Left forelimb (tissue), 1 donor: Measurements from ENCODE around the gene PTPRD.

ENCODE experiments used
- DNase-seq: peaks from one replicate; pipeline ENCODE4 v3.0.0-alpha.2; 2018; ENCODE audit warnings: low spot score

The PTPRD gene

DNA sequence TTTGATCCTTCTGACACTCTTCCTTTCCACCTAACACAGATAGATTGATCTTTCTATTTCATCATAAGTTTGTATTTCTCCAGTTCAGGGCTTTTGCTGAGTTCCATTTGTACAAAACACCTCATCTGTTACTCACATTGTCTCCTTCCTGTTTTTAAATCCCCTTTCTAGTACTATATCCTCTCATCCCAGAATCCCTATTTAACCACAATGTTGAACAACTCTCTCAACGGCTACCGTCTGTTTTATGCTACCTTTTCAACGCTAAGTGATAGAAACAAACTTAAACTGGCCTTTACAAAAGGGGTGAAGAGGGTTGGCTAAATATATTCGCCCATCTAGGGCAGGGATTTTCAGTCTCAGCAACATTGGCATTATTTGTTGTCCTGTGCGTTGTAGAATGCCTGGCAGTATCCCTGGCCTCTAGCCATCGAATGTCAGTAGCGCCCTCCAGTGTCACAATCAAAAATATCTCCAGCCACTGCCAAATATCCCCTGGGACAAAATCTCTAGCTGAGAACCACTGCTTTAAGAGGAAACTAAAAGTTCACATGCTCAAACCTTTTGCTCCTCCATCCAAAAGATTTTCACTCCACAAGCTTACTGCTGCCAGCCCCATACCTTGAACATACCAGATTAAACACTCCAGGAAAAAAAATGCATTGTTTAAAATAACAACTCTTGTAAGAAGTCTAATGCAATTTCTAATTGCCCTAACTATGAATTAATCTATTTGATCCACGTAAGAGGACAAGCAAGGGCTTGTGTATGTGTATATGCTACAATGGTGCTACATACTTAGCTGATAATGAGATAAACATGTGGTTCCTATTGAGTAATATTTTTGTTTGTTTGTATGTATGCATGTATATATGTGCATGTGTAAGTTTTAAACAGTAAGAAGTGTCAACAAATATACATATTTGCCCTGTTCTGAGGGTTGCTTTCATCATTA lies 344.0 kb downstream of the PTPRD start:
- DNase-seq = no peak

DNA sequence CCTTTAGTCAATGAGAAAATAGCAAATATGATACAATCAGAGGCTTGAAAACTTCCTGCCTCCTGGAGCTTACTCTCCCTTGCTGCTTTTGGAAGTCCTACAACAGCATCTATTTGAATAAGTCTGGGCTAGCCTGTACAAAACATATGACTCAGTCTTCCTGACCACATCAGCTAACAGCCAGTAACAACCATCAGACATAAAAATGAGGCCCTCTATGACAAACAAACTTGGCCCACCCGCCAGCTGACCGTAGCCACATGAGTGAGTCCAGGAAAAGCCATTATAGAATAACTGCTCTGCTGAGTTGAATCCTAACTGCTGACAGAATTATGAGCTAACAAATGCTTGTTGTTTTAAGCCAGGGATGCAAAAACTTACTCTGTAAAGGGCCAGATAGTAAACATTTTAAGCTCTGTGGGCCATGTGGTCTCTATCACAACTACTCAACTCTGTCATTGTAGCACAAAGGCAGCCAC lies 347.6 kb downstream of the PTPRD start:
- peak; percentile 66 for DNase-seq

DNA sequence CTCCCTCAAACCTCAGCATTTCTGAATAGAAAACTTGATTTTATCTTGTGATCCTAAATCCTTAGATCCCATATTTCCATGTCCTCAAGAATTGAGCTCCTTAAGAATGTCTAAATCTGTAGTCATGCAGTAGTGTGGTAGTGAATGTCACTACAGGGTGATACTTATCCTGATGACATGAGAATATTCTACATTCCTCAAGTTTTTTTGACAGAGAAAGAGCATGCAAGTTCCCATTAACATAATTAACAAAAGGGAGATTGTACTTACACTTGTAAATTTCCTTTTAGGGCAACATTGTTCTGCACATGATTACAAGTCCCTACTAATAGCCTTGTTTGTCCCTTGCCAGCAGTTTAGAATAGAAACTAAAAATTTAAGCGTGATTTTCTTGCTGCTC lies 352.3 kb downstream of the PTPRD start:
- no peak for DNase-seq

DNA sequence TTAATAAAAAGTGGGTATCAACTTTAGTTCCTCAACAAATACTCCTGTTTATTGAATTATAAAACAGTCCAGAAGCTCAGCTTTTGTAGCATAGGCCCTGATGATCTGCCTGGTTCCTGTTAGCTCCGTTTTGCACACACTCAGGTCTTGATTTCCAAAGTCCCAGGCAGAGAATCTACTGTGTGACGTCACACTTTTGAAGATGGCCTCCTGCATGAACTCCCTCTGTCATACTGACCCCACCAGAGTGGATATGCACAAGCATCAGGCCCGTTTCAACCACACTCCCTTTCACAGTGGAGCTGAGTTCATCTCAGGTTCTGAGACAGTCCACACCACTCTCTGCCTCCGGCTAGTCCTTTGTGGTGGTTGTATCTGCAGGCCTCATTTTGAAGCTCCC lies 353.1 kb downstream of the PTPRD start:
- no peak for DNase-seq

DNA sequence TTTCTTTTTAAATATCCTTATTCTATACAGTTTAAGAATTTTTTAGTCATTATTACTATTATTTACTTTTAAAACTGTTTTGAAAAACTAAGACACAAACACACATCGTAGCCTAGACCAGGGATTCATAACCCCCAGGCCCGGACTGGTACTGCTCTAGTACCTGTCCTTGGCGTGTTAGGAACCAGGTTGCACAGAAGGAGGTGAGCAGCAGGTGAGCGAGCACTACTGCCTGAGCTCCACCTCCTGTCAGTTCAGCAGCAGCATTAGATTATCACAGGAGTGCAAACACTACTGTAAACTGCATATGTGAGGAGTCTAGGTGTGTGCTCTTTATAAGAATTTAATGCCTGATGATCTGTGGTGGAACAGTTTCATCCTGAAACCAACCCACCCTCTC lies 357.0 kb downstream of the PTPRD start:
- no peak for DNase-seq

DNA sequence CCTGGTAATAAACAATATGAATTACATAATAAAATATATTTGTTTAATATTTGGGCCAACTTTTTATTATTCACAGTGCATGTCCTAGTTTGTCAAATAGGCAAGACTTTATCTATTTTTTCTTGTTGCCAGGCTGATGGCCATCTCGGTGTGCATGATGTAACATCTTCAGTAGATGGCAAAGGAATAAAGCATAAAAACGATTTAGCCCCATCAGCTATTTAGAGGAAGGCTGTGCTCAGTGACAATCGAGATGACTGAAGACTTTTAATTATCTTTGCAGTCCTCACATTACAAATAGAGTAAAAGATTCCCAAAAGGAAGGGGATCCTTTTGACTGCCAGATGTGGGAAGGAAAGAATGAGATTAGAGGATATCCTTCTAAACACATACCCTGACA lies 358.5 kb downstream of the PTPRD start:
- no peak for DNase-seq

DNA sequence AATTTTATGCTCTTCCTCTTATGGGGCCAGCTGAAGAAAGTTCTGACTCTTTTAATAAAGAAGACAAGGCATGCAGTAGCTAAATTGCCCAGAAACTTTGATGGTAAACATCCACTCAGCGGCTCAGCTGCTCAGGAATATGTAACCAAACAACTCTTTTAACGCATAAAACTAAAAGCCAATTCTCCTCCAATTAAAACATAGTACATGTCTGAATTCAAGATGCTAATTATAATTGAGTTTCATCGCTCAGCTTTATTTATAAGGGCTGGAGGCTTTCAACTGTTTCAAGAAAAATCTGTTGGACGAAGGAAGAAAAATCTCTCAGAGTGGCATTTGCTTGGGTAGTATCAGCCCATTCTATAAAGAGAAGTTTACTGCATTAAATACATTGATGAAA lies 359.5 kb downstream of the PTPRD start:
- no peak for DNase-seq

DNA sequence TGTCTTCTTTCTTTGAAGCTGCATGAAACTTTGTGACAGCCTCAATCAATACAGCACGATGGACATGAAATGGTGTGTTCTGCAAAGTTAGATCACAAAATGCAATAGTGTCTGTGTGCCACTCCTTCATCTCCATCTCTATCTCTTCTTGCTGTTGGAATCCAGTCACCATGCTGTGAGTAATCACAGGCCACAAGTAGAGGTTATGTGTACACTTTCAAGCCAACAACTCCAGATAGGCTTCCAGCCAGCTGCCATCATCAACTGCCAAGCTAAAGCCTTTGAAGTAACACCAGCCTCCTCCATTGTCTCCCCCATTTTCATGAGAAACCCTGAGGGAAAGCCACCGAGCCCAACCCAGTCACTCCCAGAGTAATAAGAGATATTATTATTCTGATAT lies 360.6 kb downstream of the PTPRD start:
- no peak for DNase-seq

DNA sequence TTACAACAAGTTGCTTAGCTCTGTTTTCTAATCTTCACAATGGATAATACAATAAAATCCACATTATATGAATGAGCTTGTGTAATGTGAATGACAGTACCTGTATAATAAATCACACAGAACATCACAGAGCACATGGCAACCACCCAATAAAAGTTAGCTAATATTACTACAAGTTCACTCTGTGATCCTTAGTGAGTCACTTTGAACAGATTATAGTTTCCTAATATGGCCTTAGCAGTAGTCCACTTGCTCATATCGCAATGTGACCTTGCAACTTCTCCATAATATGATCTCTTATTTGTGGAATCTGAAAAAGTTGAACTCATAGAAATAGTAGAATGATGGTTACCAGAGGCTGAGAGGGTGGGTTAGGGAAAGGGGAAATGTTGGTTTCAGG lies 361.3 kb downstream of the PTPRD start:
- no peak for DNase-seq

DNA sequence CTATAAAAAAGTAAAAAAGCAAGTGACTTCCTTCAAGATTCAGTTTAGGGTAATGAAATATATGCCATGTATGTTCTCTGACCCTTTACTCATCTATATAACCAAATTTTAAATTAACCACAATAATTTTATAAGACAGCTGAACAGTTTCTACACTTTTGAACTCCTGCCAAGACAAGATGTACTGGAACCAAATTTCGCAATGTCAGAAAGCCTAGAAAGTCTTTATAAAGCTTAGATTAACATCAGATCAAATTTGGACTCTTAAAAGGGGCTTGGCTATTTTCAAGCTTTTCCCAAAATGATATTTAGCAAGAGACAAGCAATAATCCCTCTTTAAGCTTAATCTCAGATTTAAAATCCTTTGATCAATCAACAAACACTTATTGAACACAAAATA lies 362.6 kb downstream of the PTPRD start:
- DNase-seq = no peak

DNA sequence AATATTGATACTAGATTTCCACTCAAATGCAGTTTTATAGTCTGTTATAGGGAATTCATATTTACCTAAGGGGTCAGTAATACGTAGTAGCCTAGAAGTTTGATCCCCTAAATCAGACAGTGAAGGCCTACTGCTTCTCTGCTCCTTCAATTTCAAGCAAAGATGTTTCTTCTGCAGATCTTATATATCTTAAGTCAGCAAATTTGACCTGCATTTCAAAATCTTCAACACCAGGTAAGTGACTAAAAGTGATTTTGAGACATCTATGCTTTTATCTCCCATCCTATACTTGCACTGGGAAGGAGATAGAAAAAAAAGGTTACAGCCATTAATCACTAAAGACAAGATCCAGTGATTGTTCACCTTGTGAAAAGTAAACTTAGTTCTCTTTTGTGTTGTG lies 363.9 kb downstream of the PTPRD start:
- DNase-seq = no peak

DNA sequence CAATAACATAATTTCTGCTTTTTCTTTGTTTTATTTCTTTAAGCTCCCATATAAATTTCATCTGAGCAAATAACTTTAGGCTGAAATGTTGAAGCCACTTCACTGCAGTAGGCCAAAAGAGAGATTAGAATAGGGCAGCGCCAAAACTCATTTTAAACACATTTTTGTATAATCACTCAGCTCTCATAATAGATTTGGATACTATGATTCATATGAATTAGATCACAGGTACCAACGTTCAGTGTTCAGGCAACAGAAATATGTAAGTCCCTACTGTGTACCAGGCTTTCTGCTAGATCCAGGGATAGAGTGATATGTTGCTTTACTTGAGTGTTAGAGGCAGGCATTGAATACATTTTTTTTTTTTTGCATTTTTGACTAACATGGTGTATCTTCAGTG lies 370.5 kb downstream of the PTPRD start:
- DNase-seq = no peak

DNA sequence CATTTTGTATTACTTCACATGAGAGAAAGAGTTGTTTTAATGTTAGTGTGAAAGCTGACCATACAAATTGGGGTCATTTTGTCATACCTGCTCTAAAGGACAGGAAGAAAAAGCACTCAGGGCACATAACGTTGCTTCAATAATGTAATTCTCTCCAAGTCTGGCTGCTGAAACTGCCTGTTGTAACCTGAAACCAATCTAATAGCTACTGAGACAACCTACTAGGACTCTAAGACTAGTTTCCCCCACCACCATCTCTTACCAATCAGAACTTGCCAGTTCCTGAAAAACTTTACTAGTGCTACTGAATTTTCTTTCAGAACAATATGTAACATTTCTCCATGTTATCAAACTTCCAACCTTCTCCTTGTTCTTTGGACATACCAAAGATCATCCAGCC lies 374.7 kb downstream of the PTPRD start:
- no peak for DNase-seq

DNA sequence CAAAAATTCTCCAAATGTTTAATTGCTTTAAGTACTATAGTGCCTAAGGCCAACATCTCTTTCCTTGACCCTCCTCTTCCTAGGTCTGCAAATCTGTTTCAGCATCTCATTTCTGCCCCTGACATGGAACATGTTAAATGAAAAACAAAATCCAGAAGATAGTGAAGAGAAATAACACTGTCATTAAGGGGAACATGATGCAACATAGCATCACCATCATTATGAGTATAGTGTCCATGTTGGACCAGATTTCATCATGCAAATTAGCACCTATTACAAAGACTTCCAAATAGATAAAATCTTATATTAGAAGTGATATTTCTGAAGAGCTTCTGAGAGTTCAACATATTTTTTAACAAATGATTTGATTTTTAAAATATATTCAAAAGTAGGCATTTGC lies 375.2 kb downstream of the PTPRD start:
- no peak for DNase-seq

DNA sequence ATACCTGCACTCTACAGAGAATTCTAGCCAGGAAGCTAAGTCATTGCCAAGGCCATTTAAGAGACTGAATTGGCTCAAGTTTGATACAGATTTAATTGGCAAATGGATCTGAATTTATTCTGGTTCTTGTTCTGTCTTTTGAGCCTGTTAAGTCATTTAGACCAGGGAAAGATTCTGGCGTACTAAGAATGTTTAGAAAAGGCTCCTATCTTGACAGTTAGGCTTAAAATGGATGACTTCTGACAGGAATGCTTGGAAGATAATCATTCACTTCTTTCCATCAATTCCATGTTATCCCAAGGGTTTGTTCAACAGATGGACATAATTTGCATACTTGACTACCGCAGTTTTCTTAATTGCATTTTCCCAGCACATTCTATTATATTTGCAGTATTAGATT lies 376.6 kb downstream of the PTPRD start:
- no peak for DNase-seq

DNA sequence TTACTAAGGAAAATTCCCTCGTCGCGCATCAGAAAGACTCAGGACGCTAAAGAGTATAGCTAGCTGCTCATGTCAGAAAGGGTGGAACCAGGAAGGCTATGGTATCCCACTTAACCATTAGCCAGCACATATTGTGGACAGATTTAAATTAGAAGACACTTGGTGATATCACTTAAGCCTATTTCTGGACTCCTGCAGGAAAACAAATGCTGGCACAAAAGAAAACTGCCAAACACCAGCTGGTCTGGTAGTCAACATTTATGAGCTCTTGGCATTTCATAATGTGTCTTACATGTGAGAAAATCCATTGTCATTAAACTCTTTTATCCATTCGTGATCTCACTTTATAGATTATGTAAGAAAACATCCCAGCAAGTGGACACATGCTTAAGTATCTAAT lies 377.4 kb downstream of the PTPRD start:
- DNase-seq = no peak

DNA sequence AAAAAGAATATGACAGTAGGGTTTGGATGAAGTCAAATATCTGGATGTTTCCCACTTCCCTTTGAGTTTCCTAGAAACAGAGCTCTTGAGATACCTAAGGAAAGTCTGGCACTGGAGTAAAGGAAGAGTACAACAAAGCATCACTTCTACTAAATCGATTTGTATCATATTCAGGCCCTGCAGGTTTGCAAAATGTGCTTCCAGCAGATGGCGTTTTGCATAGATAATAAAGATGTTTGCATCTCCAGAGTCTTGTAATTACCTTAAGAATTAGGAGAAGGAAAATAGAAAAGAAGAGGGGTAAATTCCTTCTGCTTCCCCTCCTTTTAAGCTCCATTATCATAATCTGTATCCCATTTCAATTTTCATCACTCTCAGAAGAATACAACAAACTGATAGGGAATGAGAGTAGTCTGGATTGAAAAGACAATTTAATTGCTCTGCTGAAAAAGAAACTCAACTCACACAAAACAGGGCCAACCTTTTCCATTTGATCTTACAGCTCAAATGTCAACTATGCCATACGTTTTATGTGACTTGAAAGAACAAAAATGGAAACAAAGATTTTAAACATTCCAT lies 380.4 kb downstream of the PTPRD start:
- DNase-seq = no peak

DNA sequence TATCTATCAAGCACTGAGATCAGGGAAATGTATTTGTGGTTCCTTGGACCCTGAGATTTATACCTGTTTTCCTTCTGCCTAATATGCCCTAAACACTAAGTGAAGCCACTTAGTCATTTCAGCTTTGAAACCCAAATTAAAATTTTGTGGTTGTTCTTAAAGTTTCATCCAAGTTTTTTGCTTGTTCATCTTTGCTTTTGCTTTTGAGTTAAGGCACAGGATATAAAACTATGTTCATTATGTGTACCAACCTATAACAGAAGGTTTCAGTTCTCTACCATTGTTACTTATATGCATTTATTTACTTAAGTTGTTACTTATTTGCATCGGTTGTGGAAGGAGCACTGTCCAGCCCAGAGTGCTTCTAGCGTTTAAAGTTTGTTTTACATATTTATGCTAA lies 382.3 kb downstream of the PTPRD start:
- DNase-seq = no peak

DNA sequence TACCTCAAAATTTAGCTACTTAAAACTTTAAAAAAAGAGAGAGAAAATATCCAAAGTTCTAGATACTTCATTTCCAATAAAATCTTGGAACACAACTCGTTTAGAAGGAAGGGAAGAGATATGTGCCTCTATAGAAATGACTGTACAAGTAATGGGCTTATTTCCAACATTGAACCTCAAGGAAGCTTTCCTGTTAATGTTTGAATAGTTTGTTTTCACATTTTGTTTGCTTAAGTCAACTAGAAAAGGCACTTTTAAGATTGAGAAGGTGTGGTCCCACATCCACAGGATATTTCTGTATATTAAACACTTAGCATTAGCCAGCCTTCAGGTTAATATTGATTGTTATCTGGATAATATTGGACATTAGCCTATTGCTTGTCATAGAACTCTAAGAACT lies 384.7 kb downstream of the PTPRD start:
- no peak for DNase-seq

DNA sequence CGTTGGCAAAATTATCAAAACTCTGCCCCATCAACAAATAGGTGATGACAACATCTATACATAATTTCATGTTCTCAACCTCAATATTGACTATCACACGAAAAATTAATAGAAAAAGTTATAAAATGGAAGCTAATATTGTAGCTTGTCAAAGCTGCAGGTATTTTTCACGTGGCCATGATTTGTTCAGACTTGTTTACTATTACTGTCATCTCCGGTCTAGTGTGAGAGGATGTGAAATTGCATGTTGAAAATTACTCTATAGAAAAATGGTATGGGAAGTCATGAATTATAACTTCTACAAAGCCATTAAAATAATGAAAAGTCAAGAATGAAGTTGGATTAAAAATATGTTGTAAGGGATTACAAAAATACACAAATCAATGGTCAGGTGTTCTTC lies 385.8 kb downstream of the PTPRD start:
- no peak for DNase-seq

DNA sequence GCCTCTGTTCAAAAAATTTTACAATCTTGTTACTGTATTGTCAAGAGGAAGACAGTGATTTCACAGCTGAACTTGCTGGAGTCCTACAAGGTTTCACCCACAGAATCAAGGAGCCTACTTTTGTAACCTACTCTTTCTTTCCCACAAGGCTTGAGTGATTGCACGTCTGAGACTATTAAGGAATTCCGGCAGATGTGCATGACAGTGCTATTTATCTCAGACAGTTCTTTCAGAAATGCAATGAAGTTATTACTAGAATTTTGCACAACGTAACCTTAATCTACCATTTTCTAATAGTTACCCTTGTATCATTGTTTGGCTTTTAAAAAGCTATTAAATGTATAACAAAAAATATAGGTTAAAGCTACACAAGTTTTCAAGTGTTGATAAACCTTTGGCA lies 400.1 kb downstream of the PTPRD start:
- DNase-seq = no peak

DNA sequence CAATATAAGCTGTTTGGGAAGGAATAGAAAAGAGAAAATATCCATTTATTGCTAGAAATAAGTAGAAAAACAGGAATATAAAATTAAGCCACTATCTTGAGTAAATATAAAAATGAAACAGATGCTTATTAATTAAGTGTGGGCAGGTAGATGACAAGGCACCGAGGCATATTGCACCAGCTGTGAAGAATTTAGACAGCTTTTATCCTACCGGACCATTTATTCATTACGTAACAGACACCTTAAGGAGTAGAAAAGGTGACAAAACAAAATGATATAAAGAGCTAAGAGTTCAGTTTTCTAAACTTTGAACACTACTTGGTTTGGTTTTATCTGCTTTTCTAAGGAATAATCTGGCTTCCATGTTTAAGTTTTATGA lies 404.1 kb downstream of the PTPRD start:
- no peak for DNase-seq

DNA sequence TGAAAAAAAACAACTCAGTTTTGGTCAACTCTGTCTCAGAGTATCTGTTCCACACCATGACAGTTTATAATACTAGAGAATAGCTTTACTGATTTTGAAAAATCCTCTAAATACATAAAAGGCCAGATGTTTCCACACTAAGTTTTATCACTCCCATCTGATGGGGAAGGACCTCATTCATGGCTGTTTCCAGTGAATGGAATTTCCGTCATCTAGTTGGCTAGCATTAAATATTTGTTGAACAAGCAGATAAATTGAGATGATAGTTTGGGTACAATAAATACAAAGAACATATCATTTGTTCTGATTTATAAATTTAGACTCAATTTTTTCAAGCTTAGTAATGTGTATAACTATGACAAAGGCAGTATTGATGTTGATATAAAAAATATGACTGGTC lies 408.5 kb downstream of the PTPRD start:
- DNase-seq = no peak

DNA sequence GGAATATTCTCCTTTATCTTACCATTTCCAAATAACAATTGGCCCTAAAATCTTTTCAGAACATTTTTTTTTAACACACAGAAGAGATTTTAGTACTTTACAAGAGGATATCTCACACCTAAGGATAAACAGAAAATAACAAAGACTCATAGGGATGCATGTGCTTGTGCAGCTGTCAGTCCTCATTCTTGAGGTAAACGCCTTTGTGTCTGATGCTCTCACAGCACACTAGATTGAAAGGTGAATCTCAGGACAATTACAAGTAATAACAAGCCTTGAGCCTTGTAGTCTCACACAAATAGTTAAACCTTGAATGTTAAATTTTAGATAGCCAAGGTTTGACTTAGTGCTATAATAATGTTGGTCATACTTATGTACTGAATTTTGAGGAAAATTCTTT lies 439.2 kb downstream of the PTPRD start:
- no peak for DNase-seq
